Measurements from ENCODE around the gene RAPGEF1. TPM values are rescaled to one million over a fixed set of nuclear protein-coding genes. Genes with fewer than 3 reads are reported as not detected.
"Not testable (repeated sequence)": the region's sequence is repeated elsewhere in the genome, so short reads cannot be mapped to it uniquely, and the experiment has no call there.

Gene RAPGEF1
- total and polyA plus RNA-seq, 7 experiments from 2014 or later: 1.2 to 181 (median 84.8) TPM

GRCh38 chr9:131681826-131682225 lies 58.0 kb downstream of the RAPGEF1 start:
- peaks cover 29 to 30% of the 10 kb centered on the region in 2 donors for H3K4me1 ChIP-seq (ENCODE audit: control insufficient read depth in 2 of 2, insufficient read depth in 2 of 2, low read length in 2 of 2)
- CTCF ChIA-PET: interaction anchor here (1.0 to 1.2 kb wide), 3 partner anchors 23 to 58 kb away, joined by 3 to 4 read pairs (median 3); partner anchors contain the start of gene RAPGEF1
- Mint-ChIP-seq H3K4me1 (peaks cover 47 to 92% (median 71%) of the 10 kb centered on the region in 7 donors), H3K27ac (peak overlapping the region in 3 of 9 donors; percentile 50 to 78 (median 59))
- DNase-seq; H3K9me3 Mint-ChIP-seq; H3K4me3 Mint-ChIP-seq; H3K36me3 ChIP-seq (ENCODE audit: control insufficient read depth in 2 of 3, insufficient read depth in 3 of 3, low read length in 3 of 3); H3K27me3 Mint-ChIP-seq; ATAC-seq; H3K36me3 Mint-ChIP-seq; H3K9me3 ChIP-seq (ENCODE audit: control insufficient read depth in 2 of 3, low read length in 3 of 3); H3K27ac ChIP-seq (ENCODE audit: low read depth, low read length); H3K4me3 ChIP-seq (ENCODE audit: low read length); H3K27me3 ChIP-seq (ENCODE audit: control insufficient read depth in 2 of 2, insufficient read depth in 2 of 2, low read length in 2 of 2); intact Hi-C loops (cut with micrococcal nuclease): not testable (repeated sequence)
- POLR2A ChIA-PET: interaction anchor here (1.0 kb wide), 1 partner anchor 23 kb away, joined by 3 read pairs; no protein-coding TSS in a partner anchor

- CTCF ChIA-PET: interaction anchor here (1.0 to 1.2 kb wide), 4 partner anchors 22 to 90 kb away, joined by 3 to 5 read pairs (median 4); partner anchors contain the start of gene RAPGEF1
- ATAC-seq; H3K9me3 Mint-ChIP-seq; H3K27me3 Mint-ChIP-seq; H3K27me3 ChIP-seq (ENCODE audit: control insufficient read depth in 2 of 2, insufficient read depth in 2 of 2, low read length in 2 of 2); H3K36me3 Mint-ChIP-seq; H3K4me3 ChIP-seq (ENCODE audit: low read length); intact Hi-C loops (cut with micrococcal nuclease); DNase-seq; H3K4me3 Mint-ChIP-seq; H3K27ac ChIP-seq (ENCODE audit: low read depth, low read length); H3K36me3 ChIP-seq (ENCODE audit: control insufficient read depth in 2 of 3, insufficient read depth in 3 of 3, low read length in 3 of 3); H3K9me3 ChIP-seq (ENCODE audit: control insufficient read depth in 2 of 3, low read length in 3 of 3): not testable (repeated sequence)
- POLR2A ChIA-PET: interaction anchor here (1.0 kb wide), 1 partner anchor 22 kb away, joined by 3 read pairs; no protein-coding TSS in a partner anchor
- peaks cover 36 to 38% of the 10 kb centered on the region in 2 donors for H3K4me1 ChIP-seq (ENCODE audit: control insufficient read depth in 2 of 2, insufficient read depth in 2 of 2, low read length in 2 of 2)
- H3K27ac Mint-ChIP-seq: peak overlapping the region in 1 of 9 donors; percentile 29
- H3K4me1 Mint-ChIP-seq: peaks cover 47 to 94% (median 72%) of the 10 kb centered on the region in 7 donors
Observed at GRCh38 chr9:131681108-131681507, 58.8 kb downstream of the RAPGEF1 start.

GRCh38 chr9:131679261-131680020 lies 60.4 kb downstream of the RAPGEF1 start:
- CTCF ChIA-PET: interaction anchor here (0.8 kb wide), 1 partner anchor 58 kb away, joined by 3 read pairs; no protein-coding TSS in a partner anchor
- Histone ChIP-seq H3K4me1 (ENCODE audit: control insufficient read depth in 2 of 2, insufficient read depth in 2 of 2, low read length in 2 of 2) (peaks cover 41 to 48% of the 10 kb centered on the region in 2 donors), H3K27ac (ENCODE audit: low read depth, low read length) (no peak overlapping the region), H3K27me3 (ENCODE audit: control insufficient read depth in 2 of 2, insufficient read depth in 2 of 2, low read length in 2 of 2) (no peaks in the 10 kb centered on the region), H3K9me3 (ENCODE audit: control insufficient read depth in 2 of 3, low read length in 3 of 3) (no peaks in the 10 kb centered on the region), H3K4me3 (ENCODE audit: low read length) (no peak overlapping the region), H3K36me3 (ENCODE audit: control insufficient read depth in 2 of 3, insufficient read depth in 3 of 3, low read length in 3 of 3) (no peaks in the 10 kb centered on the region)
- DNase-seq: no peak
- H3K36me3 Mint-ChIP-seq: peaks cover 0 to 2% (median 0%) of the 10 kb centered on the region in 5 donors
- peak overlapping the region in 5 of 9 donors; percentile 9 to 95 (median 79) for H3K27ac Mint-ChIP-seq
- POLR2A ChIA-PET: interaction anchor here (0.7 to 2.8 kb wide), 3 partner anchors 11 to 60 kb away, joined by 3 to 16 read pairs (median 5); partner anchors contain the start of gene RAPGEF1
- ATAC-seq: no peak
- H3K4me1 Mint-ChIP-seq: peaks cover 54 to 96% (median 86%) of the 10 kb centered on the region in 7 donors
- no peaks in the 10 kb centered on the region for H3K9me3 Mint-ChIP-seq
- intact Hi-C loops (cut with micrococcal nuclease): loop anchor here in 1 of 2 donors (5.0 to 10.0 kb wide), 2 partner anchors 42 to 405 kb away; partner anchors contain the start of gene FAM78A
- H3K27me3 Mint-ChIP-seq: no peaks in the 10 kb centered on the region
- no peak overlapping the region for H3K4me3 Mint-ChIP-seq

- Mint-ChIP-seq H3K4me3 (peak overlapping the region in 9 of 10 donors; percentile 10 to 76 (median 42)), H3K9me3 (no peaks in the 10 kb centered on the region), H3K36me3 (no peaks in the 10 kb centered on the region), H3K27me3 (no peaks in the 10 kb centered on the region), H3K4me1 (peaks cover 53 to 91% (median 83%) of the 10 kb centered on the region in 7 donors), H3K27ac (peak overlapping the region; percentile 16 to 95 (median 60))
- ATAC-seq (peak; percentile 95), DNase-seq (peak in 1 of 9 donors; percentile 74)
- Histone ChIP-seq H3K27ac (ENCODE audit: low read depth, low read length) (no peak overlapping the region), H3K9me3 (ENCODE audit: control insufficient read depth in 2 of 3, low read length in 3 of 3) (no peaks in the 10 kb centered on the region), H3K4me3 (ENCODE audit: low read length) (no peak overlapping the region), H3K27me3 (ENCODE audit: control insufficient read depth in 2 of 2, insufficient read depth in 2 of 2, low read length in 2 of 2) (no peaks in the 10 kb centered on the region), H3K4me1 (ENCODE audit: control insufficient read depth in 2 of 2, insufficient read depth in 2 of 2, low read length in 2 of 2) (peaks cover 41 to 48% of the 10 kb centered on the region in 2 donors), H3K36me3 (ENCODE audit: control insufficient read depth in 2 of 3, insufficient read depth in 3 of 3, low read length in 3 of 3) (no peaks in the 10 kb centered on the region)
- intact Hi-C loops (cut with micrococcal nuclease): loop anchor here (1.0 to 10.0 kb wide), 4 partner anchors 10 to 404 kb away; partner anchors contain the start of gene FAM78A (in 1 of the 2)
- POLR2A ChIA-PET: interaction anchor here (0.5 to 2.8 kb wide), 8 partner anchors 10 to 76 kb away, joined by 3 to 16 read pairs (median 4); partner anchors contain the start of gene RAPGEF1
- CTCF ChIA-PET: interaction anchor here (0.7 to 0.8 kb wide), 2 partner anchors 58 to 87 kb away, joined by 3 read pairs; no protein-coding TSS in a partner anchor
Observed at GRCh38 chr9:131678499-131679111, 61.3 kb downstream of the RAPGEF1 start.

GRCh38 chr9:131677444-131678180 lies 62.3 kb downstream of the RAPGEF1 start:
- no peak for DNase-seq
- CTCF ChIA-PET: interaction anchor here (0.5 to 1.8 kb wide), 5 partner anchors 12 to 86 kb away, joined by 3 to 6 read pairs (median 3); no protein-coding TSS in a partner anchor
- H3K27ac ChIP-seq (ENCODE audit: low read depth, low read length): peak overlapping the region; percentile 5

More at GRCh38 chr9:131677444-131678180, 62.3 kb downstream of the RAPGEF1 start:
- ATAC-seq: no peak
- Mint-ChIP-seq H3K27ac (peak overlapping the region; percentile 16 to 95 (median 77)), H3K9me3 (no peaks in the 10 kb centered on the region), H3K4me1 (peaks cover 53 to 90% (median 81%) of the 10 kb centered on the region in 7 donors), H3K27me3 (no peaks in the 10 kb centered on the region), H3K4me3 (peak overlapping the region in 9 of 10 donors; percentile 11 to 82 (median 56)), H3K36me3 (no peaks in the 10 kb centered on the region)
- no peaks in the 10 kb centered on the region for H3K27me3 ChIP-seq (ENCODE audit: control insufficient read depth in 2 of 2, insufficient read depth in 2 of 2, low read length in 2 of 2)
- no peaks in the 10 kb centered on the region for H3K36me3 ChIP-seq (ENCODE audit: control insufficient read depth in 2 of 3, insufficient read depth in 3 of 3, low read length in 3 of 3)
- intact Hi-C loops (cut with micrococcal nuclease): loop anchor here (1.0 to 10.0 kb wide), 7 partner anchors 9 to 403 kb away; partner anchors contain the start of gene FAM78A (in 1 of the 2)
- H3K4me3 ChIP-seq (ENCODE audit: low read length): peak overlapping the region; percentile 2
- H3K9me3 ChIP-seq (ENCODE audit: control insufficient read depth in 2 of 3, low read length in 3 of 3): no peaks in the 10 kb centered on the region
- POLR2A ChIA-PET: interaction anchor here (0.7 to 2.8 kb wide), 10 partner anchors 9 to 90 kb away, joined by 3 to 16 read pairs (median 4); partner anchors contain the start of gene RAPGEF1
- H3K4me1 ChIP-seq (ENCODE audit: control insufficient read depth in 2 of 2, insufficient read depth in 2 of 2, low read length in 2 of 2): peaks cover 41 to 48% of the 10 kb centered on the region in 2 donors

All from naive thymus-derived CD4-positive, alpha-beta T cell (primary cell).